Activated naive CD4-positive, alpha-beta T cell treated with anti-CD3 and anti-CD28 coated beads for 36 hours (primary cell): ENCODE data around the gene SMIM28. TPM values are rescaled to one million over a fixed set of nuclear protein-coding genes. Genes with fewer than 3 reads are reported as not detected.

Experiments used
- CTCF ChIA-PET: fragments of 350-600 bp; sonication (Branson Sonifier 250); formaldehyde crosslinking; loops from one replicate; lab custom pipeline; 2021; ENCODE audit warnings: antibody characterized with exemption; lab: Charles Lee
- DNase-seq: peaks from one replicate; pipeline ENCODE4 v3.0.0-alpha.2; 2020
- H3K27ac Mint-ChIP-seq: one replicate; pipeline ENCODE4 v1.8.0; 2021; ENCODE audit warnings: mild to moderate bottlenecking, mixed read lengths
- H3K27me3 Mint-ChIP-seq: one replicate; pipeline ENCODE4 v1.8.0; 2021; ENCODE audit warnings: low read depth, mixed read lengths
- H3K36me3 Mint-ChIP-seq: one replicate; pipeline ENCODE4 v1.8.0; 2021; ENCODE audit warnings: low read depth, mixed read lengths
- H3K4me1 Mint-ChIP-seq: one replicate; pipeline ENCODE4 v1.8.0; 2021; ENCODE audit warnings: low read depth, mixed read lengths
- H3K4me3 Mint-ChIP-seq: one replicate; pipeline ENCODE4 v1.8.0; 2021; ENCODE audit warnings: mild to moderate bottlenecking, moderate library complexity, mixed read lengths
- H3K9me3 Mint-ChIP-seq: one replicate; pipeline ENCODE4 v1.8.0; 2021; ENCODE audit warnings: mixed read lengths
- intact Hi-C: fragments of 100-400 bp; cut with micrococcal nuclease; formaldehyde crosslinking; loops from one replicate; pipeline ENCODE4 v1.15.1; 2023
- total RNA-seq, 2 experiments: library from RNA; stranded (reverse); gene quantifications; one replicate each; pipeline ENCODE4 v1.2.3, GENCODE V29; 2021

SMIM28 gene
- total RNA-seq: not detected

GRCh38 chr6:138377844-138378243, at the start of gene SMIM28:
SMIM28 (plus strand) TSS chr6:138377905; CDS start chr6:138378073, 168 bp downstream.
- Mint-ChIP-seq H3K36me3 (no peaks in the 10 kb centered on the region), H3K9me3 (no peaks in the 10 kb centered on the region), H3K27ac (no peak within 1 kb of the TSS), H3K27me3 (no peaks in the 10 kb centered on the region), H3K4me3 (no peak within 1 kb of the TSS), H3K4me1 (no peaks in the 10 kb centered on the region)
- no peak for DNase-seq
- intact Hi-C loops: no loop called here
- CTCF ChIA-PET: no interaction called here

- intact Hi-C loops: no loop called here
- CTCF ChIA-PET: no interaction called here
- no peaks in the 10 kb centered on the region for H3K9me3 Mint-ChIP-seq
These were observed 49.5 kb upstream of the SMIM28 start for GRCh38 chr6:138328210-138328609.

GRCh38 chr6:138330763-138331162, 46.9 kb upstream of the SMIM28 start:
- Mint-ChIP-seq H3K9me3 (no peaks in the 10 kb centered on the region), H3K27ac (no peak overlapping the region), H3K4me1 (no peaks in the 10 kb centered on the region), H3K4me3 (no peak overlapping the region), H3K27me3 (peaks cover 4% of the 10 kb centered on the region), H3K36me3 (no peaks in the 10 kb centered on the region)
- no peak for DNase-seq
- intact Hi-C loops: no loop called here
- CTCF ChIA-PET: no interaction called here

More at GRCh38 chr6:138328210-138328609, 49.5 kb upstream of the SMIM28 start:
- Mint-ChIP-seq H3K4me1 (no peaks in the 10 kb centered on the region), H3K27ac (no peak overlapping the region), H3K27me3 (peaks cover 2% of the 10 kb centered on the region), H3K36me3 (no peaks in the 10 kb centered on the region), H3K4me3 (no peak overlapping the region)
- DNase-seq: no peak

GRCh38 chr6:138331444-138331843, 46.3 kb upstream of the SMIM28 start:
- intact Hi-C loops: no loop called here
- no peak for DNase-seq

GRCh38 chr6:138331984-138332383, 45.7 kb upstream of the SMIM28 start:
- no peaks in the 10 kb centered on the region for H3K4me1 Mint-ChIP-seq
- CTCF ChIA-PET: interaction anchor here (1.0 kb wide), 1 partner anchor 36 kb away, joined by 3 read pairs; no protein-coding TSS in a partner anchor
- peaks cover 4% of the 10 kb centered on the region for H3K27me3 Mint-ChIP-seq
- H3K27ac Mint-ChIP-seq: no peak overlapping the region
- intact Hi-C loops: no loop called here
- H3K36me3 Mint-ChIP-seq: no peaks in the 10 kb centered on the region
- no peaks in the 10 kb centered on the region for H3K9me3 Mint-ChIP-seq
- DNase-seq: no peak
- no peak overlapping the region for H3K4me3 Mint-ChIP-seq

More at GRCh38 chr6:138331444-138331843, 46.3 kb upstream of the SMIM28 start:
- Mint-ChIP-seq H3K27ac (no peak overlapping the region), H3K36me3 (no peaks in the 10 kb centered on the region), H3K27me3 (peaks cover 4% of the 10 kb centered on the region), H3K9me3 (no peaks in the 10 kb centered on the region), H3K4me3 (no peak overlapping the region), H3K4me1 (no peaks in the 10 kb centered on the region)
- CTCF ChIA-PET: no interaction called here

GRCh38 chr6:138334000-138334399, 43.7 kb upstream of the SMIM28 start:
- CTCF ChIA-PET: no interaction called here
- H3K36me3 Mint-ChIP-seq: no peaks in the 10 kb centered on the region
- no peak overlapping the region for H3K4me3 Mint-ChIP-seq
- no peak overlapping the region for H3K27ac Mint-ChIP-seq
- peaks cover 7% of the 10 kb centered on the region for H3K27me3 Mint-ChIP-seq
- no peaks in the 10 kb centered on the region for H3K9me3 Mint-ChIP-seq
- intact Hi-C loops: no loop called here
- H3K4me1 Mint-ChIP-seq: no peaks in the 10 kb centered on the region
- no peak for DNase-seq

GRCh38 chr6:138334963-138335362, 42.7 kb upstream of the SMIM28 start:
- H3K27ac Mint-ChIP-seq: no peak overlapping the region
- H3K36me3 Mint-ChIP-seq: no peaks in the 10 kb centered on the region
- peaks cover 7% of the 10 kb centered on the region for H3K27me3 Mint-ChIP-seq
- CTCF ChIA-PET: interaction anchor here (0.7 kb wide), 1 partner anchor 289 kb away, joined by 3 read pairs; no protein-coding TSS in a partner anchor
- H3K4me3 Mint-ChIP-seq: no peak overlapping the region
- no peaks in the 10 kb centered on the region for H3K4me1 Mint-ChIP-seq
- no peak for DNase-seq
- no peaks in the 10 kb centered on the region for H3K9me3 Mint-ChIP-seq
- intact Hi-C loops: no loop called here

- H3K4me1 Mint-ChIP-seq: no peaks in the 10 kb centered on the region
- H3K9me3 Mint-ChIP-seq: no peaks in the 10 kb centered on the region
- H3K36me3 Mint-ChIP-seq: no peaks in the 10 kb centered on the region
- intact Hi-C loops: no loop called here
- DNase-seq: no peak
- H3K4me3 Mint-ChIP-seq: no peak overlapping the region
- CTCF ChIA-PET: no interaction called here
- peaks cover 7% of the 10 kb centered on the region for H3K27me3 Mint-ChIP-seq
- no peak overlapping the region for H3K27ac Mint-ChIP-seq
These were observed 41.5 kb upstream of the SMIM28 start for GRCh38 chr6:138336221-138336620.

- intact Hi-C loops: no loop called here
- Mint-ChIP-seq H3K4me1 (no peaks in the 10 kb centered on the region), H3K9me3 (no peaks in the 10 kb centered on the region), H3K27me3 (peaks cover 5% of the 10 kb centered on the region), H3K4me3 (no peak overlapping the region), H3K36me3 (no peaks in the 10 kb centered on the region), H3K27ac (no peak overlapping the region)
- CTCF ChIA-PET: interaction anchor here (1.0 kb wide), 1 partner anchor 34 kb away, joined by 4 read pairs; no protein-coding TSS in a partner anchor
- DNase-seq: no peak
These were observed 40.6 kb upstream of the SMIM28 start for GRCh38 chr6:138337076-138337475.

GRCh38 chr6:138339024-138339423, 38.7 kb upstream of the SMIM28 start:
- Mint-ChIP-seq H3K36me3 (no peaks in the 10 kb centered on the region), H3K4me1 (no peaks in the 10 kb centered on the region), H3K4me3 (no peak overlapping the region), H3K27ac (no peak overlapping the region), H3K9me3 (no peaks in the 10 kb centered on the region), H3K27me3 (peaks cover 4% of the 10 kb centered on the region)
- no peak for DNase-seq
- intact Hi-C loops: no loop called here
- CTCF ChIA-PET: no interaction called here

GRCh38 chr6:138341176-138341575, 36.5 kb upstream of the SMIM28 start:
- CTCF ChIA-PET: interaction anchor here (0.6 to 0.7 kb wide), 2 partner anchors 115 to 224 kb away, joined by 3 read pairs; no protein-coding TSS in a partner anchor
- Mint-ChIP-seq H3K36me3 (no peaks in the 10 kb centered on the region), H3K27me3 (peaks cover 5% of the 10 kb centered on the region), H3K9me3 (no peaks in the 10 kb centered on the region), H3K4me3 (no peak overlapping the region), H3K4me1 (no peaks in the 10 kb centered on the region), H3K27ac (no peak overlapping the region)
- intact Hi-C loops: no loop called here
- no peak for DNase-seq

- CTCF ChIA-PET: no interaction called here
- Mint-ChIP-seq H3K27me3 (peaks cover 4% of the 10 kb centered on the region), H3K36me3 (no peaks in the 10 kb centered on the region), H3K4me3 (no peak overlapping the region), H3K9me3 (no peaks in the 10 kb centered on the region), H3K27ac (no peak overlapping the region), H3K4me1 (no peaks in the 10 kb centered on the region)
- intact Hi-C loops: no loop called here
- DNase-seq: no peak
These were observed 34.6 kb upstream of the SMIM28 start for GRCh38 chr6:138343112-138343511.

GRCh38 chr6:138345565-138346285, 32.0 kb upstream of the SMIM28 start:
- CTCF ChIA-PET: interaction anchor here (0.6 kb wide), 1 partner anchor 91 kb away, joined by 3 read pairs; no protein-coding TSS in a partner anchor
- intact Hi-C loops: no loop called here
- no peak for DNase-seq
- Mint-ChIP-seq H3K27me3 (peaks cover 6% of the 10 kb centered on the region), H3K4me3 (no peak overlapping the region), H3K27ac (no peak overlapping the region), H3K9me3 (no peaks in the 10 kb centered on the region), H3K4me1 (no peaks in the 10 kb centered on the region), H3K36me3 (no peaks in the 10 kb centered on the region)
